Muscle layer of colon (tissue), 2 donors: ENCODE results near the gene EFNA5.

Experiments used
- H3K27ac ChIP-seq: one replicate; pipeline ENCODE4 v1.7.0; 2013; ENCODE audit warnings: low read depth, mild to moderate bottlenecking, low read length, moderate library complexity
- H3K27me3 ChIP-seq, 2 donors: one replicate each; pipeline ENCODE4 v1.7.0; 2013; ENCODE audit warnings: low read length in 2 of 2, mild to moderate bottlenecking in 2 of 2; ENCODE audit not compliant: insufficient read depth in 2 of 2, control insufficient read depth in 1 of 2
- H3K36me3 ChIP-seq: one replicate; pipeline ENCODE4 v1.7.0; 2013; ENCODE audit warnings: mild to moderate bottlenecking, low read length; ENCODE audit not compliant: insufficient read depth
- H3K4me1 ChIP-seq: one replicate; pipeline ENCODE4 v1.7.0; 2013; ENCODE audit warnings: mild to moderate bottlenecking, low read length; ENCODE audit not compliant: insufficient read depth
- H3K4me3 ChIP-seq, 2 donors: one replicate each; pipeline ENCODE4 v1.7.0; 2013; ENCODE audit warnings: low read length in 2 of 2, low read depth in 1 of 2, mild to moderate bottlenecking in 1 of 2, moderate library complexity in 1 of 2
- H3K9ac ChIP-seq: one replicate; pipeline ENCODE4 v1.7.0; 2013; ENCODE audit warnings: low read length
- H3K9me3 ChIP-seq: one replicate; pipeline ENCODE4 v1.7.0; 2013; ENCODE audit warnings: mild to moderate bottlenecking, low read length
- donor health status: abdominal sarcoma.
- donor health status: Adenocarcinoma of cecum.

The EFNA5 gene

GRCh38 chr5:107470295-107470582 is 200.5 kb downstream of the EFNA5 start:
- H3K27me3 ChIP-seq = no peaks in the 10 kb centered on the region
- H3K27ac ChIP-seq = no peak overlapping the region
- H3K4me3 ChIP-seq = no peak overlapping the region
- H3K9ac ChIP-seq = no peak overlapping the region
- no peaks in the 10 kb centered on the region for H3K4me1 ChIP-seq
- H3K9me3 ChIP-seq = no peaks in the 10 kb centered on the region
- H3K36me3 ChIP-seq = no peaks in the 10 kb centered on the region

DNA sequence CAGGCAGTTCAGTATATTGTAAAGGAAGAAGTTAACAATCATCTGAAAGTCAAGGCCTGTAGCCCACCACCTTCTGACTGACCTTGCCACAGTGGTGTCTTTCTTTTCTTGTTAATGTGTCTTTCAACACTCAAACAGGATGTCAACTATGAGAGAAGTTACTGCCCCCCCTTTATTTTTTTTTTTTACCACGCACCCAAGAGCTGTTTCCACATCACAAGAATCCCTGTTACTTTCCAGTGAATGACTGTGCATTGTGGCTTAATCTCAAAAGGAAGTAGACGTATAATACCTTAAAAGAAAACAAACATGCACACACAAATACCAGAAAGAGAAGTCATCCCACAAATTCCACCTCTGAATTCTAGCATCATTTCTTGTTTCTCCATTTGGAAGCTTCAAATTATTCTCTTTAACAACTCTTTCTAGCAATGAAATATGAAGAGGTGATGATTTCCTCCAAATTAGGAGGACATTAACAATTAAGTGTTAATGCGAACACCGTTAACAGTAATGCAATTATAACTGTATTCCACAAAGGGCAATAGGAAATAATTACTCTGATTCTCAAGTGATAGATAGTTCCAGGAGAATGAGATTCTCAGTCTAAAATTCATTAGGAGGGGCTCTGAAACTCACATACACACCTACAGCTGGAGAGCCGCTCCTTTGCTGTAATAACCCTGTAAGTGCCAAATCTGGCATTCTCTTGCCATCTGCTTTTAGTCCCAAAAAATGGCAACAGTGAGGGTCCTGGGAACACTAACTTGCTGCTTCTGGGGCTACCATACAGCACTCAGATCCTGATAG is 201.0 kb downstream of the EFNA5 start:
- Histone ChIP-seq H3K36me3 (no peaks in the 10 kb centered on the region), H3K4me1 (no peaks in the 10 kb centered on the region), H3K27me3 (no peaks in the 10 kb centered on the region), H3K4me3 (no peak overlapping the region), H3K9me3 (no peaks in the 10 kb centered on the region), H3K27ac (no peak overlapping the region), H3K9ac (no peak overlapping the region)

DNA sequence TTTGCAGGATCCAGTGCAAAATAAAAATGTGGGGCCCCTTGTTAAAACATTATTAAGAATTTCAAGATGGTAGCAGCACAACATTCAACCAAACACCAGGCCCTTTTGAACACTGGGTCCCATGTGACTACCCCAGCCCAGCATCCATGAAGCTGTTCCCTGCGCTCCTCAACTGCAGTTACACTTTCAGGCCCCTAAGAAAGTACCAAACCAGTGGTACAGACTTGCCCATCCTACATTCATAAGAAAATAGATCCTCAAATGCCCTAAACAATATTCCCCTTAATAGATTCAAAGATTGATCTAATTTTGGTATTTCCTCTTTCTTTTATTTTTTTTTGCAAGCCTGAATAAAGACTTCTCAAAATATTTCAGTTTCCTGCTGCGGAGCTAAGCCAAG is 201.7 kb downstream of the EFNA5 start:
- Histone ChIP-seq H3K27ac (no peak overlapping the region), H3K4me3 (no peak overlapping the region), H3K36me3 (no peaks in the 10 kb centered on the region), H3K4me1 (no peaks in the 10 kb centered on the region), H3K9ac (no peak overlapping the region), H3K27me3 (no peaks in the 10 kb centered on the region), H3K9me3 (no peaks in the 10 kb centered on the region)

DNA sequence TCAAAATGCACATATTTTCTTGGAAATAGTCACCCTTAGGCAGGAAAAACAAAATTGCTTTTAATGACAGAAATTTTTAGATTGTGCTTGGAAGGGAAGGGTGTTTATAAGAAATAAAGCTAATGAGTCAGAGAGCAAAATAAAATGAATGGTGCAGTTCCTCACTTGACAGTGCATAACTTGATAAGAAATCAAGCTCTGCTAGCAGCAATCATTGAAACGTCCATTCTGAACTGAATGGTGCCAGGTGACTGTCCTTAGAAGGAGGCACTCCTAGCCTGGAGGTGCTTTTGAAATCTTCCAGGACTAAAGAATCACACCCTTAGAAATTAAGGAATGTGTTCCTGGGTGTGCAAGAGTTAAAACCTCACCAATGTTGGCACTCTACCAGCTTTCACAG is 202.5 kb downstream of the EFNA5 start:
- Histone ChIP-seq H3K27me3 (no peaks in the 10 kb centered on the region), H3K9ac (no peak overlapping the region), H3K36me3 (no peaks in the 10 kb centered on the region), H3K9me3 (no peaks in the 10 kb centered on the region), H3K27ac (no peak overlapping the region), H3K4me3 (no peak overlapping the region), H3K4me1 (no peaks in the 10 kb centered on the region)

DNA sequence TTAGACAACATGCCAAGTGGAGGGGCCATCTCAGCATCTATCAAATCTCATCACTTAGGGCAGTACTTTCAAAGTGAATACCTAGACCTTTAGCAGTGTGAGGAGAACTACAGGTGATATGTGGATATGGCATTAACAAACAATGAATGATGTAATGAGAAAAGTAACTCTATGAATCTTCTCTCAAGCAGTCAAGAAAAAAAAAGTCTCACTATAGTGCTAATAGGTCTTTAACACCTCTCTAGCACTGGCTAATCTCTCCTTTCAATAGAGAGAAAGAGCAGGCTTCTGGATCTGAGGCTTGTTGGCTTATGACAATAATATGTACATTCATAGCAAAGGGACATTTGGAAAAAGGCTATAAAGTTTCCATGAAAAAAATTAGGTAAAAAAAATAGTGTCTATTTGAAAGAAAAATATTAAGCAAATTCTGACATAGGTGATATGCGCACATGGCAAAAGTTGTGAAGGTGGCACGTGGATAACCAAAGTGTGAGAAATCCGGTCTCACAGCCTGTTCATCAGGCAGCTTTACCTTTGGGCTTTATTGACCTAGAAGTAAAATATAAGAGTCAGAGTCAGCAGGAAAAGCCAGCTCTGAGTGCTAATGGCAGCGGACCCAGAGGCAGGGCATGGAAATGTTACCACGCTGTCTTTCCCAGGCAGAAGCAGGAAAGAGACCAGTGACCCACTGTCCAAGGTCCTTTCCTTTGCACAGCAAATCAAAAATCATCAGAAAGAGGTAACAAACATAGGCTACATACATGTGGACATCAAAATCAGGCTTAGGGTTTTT is 203.4 kb downstream of the EFNA5 start:
- Histone ChIP-seq H3K9me3 (no peaks in the 10 kb centered on the region), H3K4me1 (no peaks in the 10 kb centered on the region), H3K36me3 (no peaks in the 10 kb centered on the region), H3K4me3 (no peak overlapping the region), H3K9ac (no peak overlapping the region), H3K27me3 (no peaks in the 10 kb centered on the region), H3K27ac (no peak overlapping the region)

- no peaks in the 10 kb centered on the region for H3K27me3 ChIP-seq
- no peak overlapping the region for H3K9ac ChIP-seq
- H3K9me3 ChIP-seq = no peaks in the 10 kb centered on the region
- no peak overlapping the region for H3K4me3 ChIP-seq
- no peaks in the 10 kb centered on the region for H3K4me1 ChIP-seq
- H3K27ac ChIP-seq = no peak overlapping the region
- H3K36me3 ChIP-seq = no peaks in the 10 kb centered on the region
Measured at GRCh38 chr5:107466233-107466769, 204.4 kb downstream of the EFNA5 start.

- H3K27ac ChIP-seq = no peak overlapping the region
- H3K36me3 ChIP-seq = no peaks in the 10 kb centered on the region
- H3K9me3 ChIP-seq = no peaks in the 10 kb centered on the region
- H3K9ac ChIP-seq = no peak overlapping the region
- no peak overlapping the region for H3K4me3 ChIP-seq
- no peaks in the 10 kb centered on the region for H3K4me1 ChIP-seq
- no peaks in the 10 kb centered on the region for H3K27me3 ChIP-seq
Measured at GRCh38 chr5:107464876-107465275, 205.9 kb downstream of the EFNA5 start.

GRCh38 chr5:107464416-107464815 is 206.3 kb downstream of the EFNA5 start:
- Histone ChIP-seq H3K27ac (no peak overlapping the region), H3K4me3 (no peak overlapping the region), H3K36me3 (no peaks in the 10 kb centered on the region), H3K27me3 (no peaks in the 10 kb centered on the region), H3K9me3 (no peaks in the 10 kb centered on the region), H3K9ac (no peak overlapping the region), H3K4me1 (no peaks in the 10 kb centered on the region)

- no peaks in the 10 kb centered on the region for H3K36me3 ChIP-seq
- no peaks in the 10 kb centered on the region for H3K27me3 ChIP-seq
- H3K4me1 ChIP-seq = no peaks in the 10 kb centered on the region
- no peak overlapping the region for H3K4me3 ChIP-seq
- no peak overlapping the region for H3K9ac ChIP-seq
- H3K27ac ChIP-seq = no peak overlapping the region
- H3K9me3 ChIP-seq = no peaks in the 10 kb centered on the region
Measured at GRCh38 chr5:107463731-107464130, 207.0 kb downstream of the EFNA5 start.

DNA sequence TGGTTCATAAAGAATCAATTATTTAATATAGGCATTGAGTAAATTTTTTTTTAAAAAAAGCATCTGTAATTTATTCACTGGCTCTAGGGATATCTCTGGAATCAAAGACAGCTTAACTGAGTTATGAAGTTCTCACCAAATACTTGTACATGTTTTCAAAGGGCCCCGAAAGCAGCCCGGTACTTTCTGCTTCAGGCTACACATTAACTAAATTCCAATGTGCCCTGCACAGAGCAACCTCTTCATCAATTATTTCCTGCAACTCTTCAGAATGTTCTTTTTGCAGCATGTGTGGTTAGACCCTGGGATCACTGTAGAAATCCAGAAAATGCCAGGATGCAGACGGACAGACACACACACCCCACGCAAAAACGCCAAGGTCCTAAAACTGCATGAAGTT is 209.0 kb downstream of the EFNA5 start:
- no peak overlapping the region for H3K27ac ChIP-seq
- no peaks in the 10 kb centered on the region for H3K4me1 ChIP-seq
- H3K36me3 ChIP-seq = no peaks in the 10 kb centered on the region
- H3K9me3 ChIP-seq = no peaks in the 10 kb centered on the region
- H3K4me3 ChIP-seq = no peak overlapping the region
- no peak overlapping the region for H3K9ac ChIP-seq
- H3K27me3 ChIP-seq = no peaks in the 10 kb centered on the region

- H3K4me3 ChIP-seq = no peak overlapping the region
- H3K4me1 ChIP-seq = no peaks in the 10 kb centered on the region
- H3K9ac ChIP-seq = no peak overlapping the region
- no peaks in the 10 kb centered on the region for H3K36me3 ChIP-seq
- no peak overlapping the region for H3K27ac ChIP-seq
- H3K27me3 ChIP-seq = no peaks in the 10 kb centered on the region
- H3K9me3 ChIP-seq = no peaks in the 10 kb centered on the region
Measured at GRCh38 chr5:107460789-107461188, 209.9 kb downstream of the EFNA5 start.
